ENCODE measurements around the gene ICA1.

ICA1 gene

DNA sequence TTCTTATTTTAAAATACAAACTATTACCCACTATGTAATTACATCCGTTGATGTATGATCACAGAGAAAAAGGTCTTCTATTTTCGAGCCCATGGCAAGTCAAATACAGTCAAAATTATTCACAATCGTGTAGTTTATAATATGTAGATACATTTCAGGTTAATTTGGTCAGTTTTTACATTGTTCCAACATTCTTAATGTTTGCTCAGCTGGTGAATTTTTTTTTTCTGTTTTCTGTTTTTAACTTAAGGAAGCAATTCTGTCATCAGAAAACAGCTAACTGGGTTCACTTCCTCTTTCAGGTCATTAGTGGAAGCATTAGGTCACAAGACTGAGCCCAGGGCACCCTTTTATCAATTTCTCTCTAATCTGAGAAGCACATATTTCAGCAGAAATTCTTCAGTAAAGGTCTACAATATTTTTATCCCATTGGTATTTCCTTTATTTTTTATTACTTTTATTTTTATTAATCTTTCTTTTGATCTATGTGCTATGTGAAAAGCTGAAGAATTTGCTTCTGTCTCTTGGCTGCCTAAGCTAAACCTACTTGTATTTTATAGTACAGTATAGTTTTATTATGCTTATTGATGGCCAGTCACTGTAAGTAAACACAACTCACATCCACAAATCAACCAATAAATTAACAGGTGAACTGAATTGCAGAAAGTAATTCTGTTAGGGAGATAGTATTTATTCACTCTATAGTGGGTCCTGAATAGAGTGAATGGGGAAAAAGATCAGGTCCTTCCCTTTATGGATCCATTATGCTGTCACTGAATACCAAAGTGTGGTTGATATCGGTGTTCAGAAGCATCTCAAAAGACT lies 84.6 kb downstream of the ICA1 start:
- DNase-seq (ENCODE audit: extremely low read depth, low read depth): no peak
- TF ChIP-seq CTCF (IDR thresholded peaks at IDR 0.05; ENCODE audit: low read depth, low read length): no peak

- TF ChIP-seq CTCF (IDR thresholded peaks at IDR 0.05; ENCODE audit: low read depth, low read length): no peak
- DNase-seq (ENCODE audit: extremely low read depth, low read depth): no peak
Measured at GRCh38 chr7:8176370-8177081, 85.4 kb downstream of the ICA1 start.

- TF ChIP-seq CTCF (IDR thresholded peaks at IDR 0.05; ENCODE audit: low read depth, low read length): no peak
- no peak for DNase-seq (ENCODE audit: extremely low read depth, low read depth)
Measured at GRCh38 chr7:8175929-8176369, 86.0 kb downstream of the ICA1 start.

DNA sequence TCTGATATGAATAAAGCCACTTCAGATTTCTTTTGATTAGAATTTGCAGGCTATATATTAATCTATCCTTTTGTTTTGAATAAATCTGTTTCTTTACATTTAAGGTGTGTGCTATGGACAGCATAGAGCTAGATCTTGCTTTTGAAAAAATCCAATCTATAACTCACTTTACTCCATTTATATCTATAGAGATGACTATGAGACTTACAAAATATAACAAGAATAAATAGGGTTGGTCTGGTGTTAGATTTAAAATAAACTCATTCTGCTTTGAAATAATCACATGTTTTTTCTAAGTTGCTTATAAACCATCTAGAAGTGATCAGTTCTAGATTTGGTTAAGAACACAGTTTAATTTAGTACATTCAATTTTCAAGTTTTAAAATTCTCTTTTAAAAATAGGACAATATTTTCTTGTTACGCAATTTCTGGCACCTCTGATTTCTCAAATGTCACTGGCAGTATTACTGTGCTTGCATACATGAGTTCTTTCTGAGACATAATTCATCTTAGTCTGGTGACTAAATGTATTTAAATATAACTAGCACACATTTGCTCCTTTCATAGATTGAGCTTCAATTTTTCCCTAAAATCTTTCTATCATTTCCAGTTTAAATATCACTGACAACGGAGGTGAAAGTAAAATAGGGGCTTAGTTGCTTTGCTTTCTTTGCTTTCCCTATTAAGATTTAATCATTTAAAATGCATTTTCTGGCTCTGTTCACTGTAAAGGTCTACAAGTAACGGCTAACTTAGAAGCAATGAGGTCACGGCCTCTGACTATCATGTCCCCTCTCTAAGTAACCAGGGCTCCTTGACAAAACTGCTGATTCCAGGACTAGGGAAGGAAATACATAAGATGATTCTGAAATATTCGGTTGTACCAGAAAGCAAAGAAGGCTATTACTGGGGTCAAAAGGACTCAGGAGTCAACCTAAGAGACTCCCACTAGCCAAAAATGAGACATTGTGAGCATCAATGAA lies 89.3 kb downstream of the ICA1 start:
- no peak for TF ChIP-seq CTCF (IDR thresholded peaks at IDR 0.05; ENCODE audit: low read depth, low read length)
- no peak for DNase-seq (ENCODE audit: extremely low read depth, low read depth)

- no peak for DNase-seq (ENCODE audit: extremely low read depth, low read depth)
- TF ChIP-seq CTCF (IDR thresholded peaks at IDR 0.05; ENCODE audit: low read depth, low read length): no peak
Measured at GRCh38 chr7:8169171-8169570, 92.8 kb downstream of the ICA1 start.

DNA sequence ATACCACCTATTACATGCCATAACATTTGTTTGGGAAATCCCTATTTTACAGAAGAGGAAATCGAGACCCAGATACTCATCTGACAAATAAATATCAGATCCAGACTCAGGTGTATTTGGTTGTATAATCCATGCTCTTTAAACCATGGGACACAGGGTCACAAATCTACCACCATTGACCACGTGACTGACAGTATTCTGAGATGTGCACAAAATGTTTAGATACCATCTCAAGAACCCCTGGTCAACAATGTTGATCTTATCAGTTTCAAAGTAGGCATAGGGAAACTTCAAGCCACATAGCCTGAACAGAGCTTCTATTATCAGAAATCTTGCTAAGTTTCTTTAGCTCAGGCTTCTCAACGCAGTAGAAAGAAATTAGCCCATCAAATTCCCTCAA lies 93.6 kb downstream of the ICA1 start:
- DNase-seq (ENCODE audit: extremely low read depth, low read depth): no peak
- TF ChIP-seq CTCF (IDR thresholded peaks at IDR 0.05; ENCODE audit: low read depth, low read length): no peak
